Duodenal mucosa (tissue), 2 donors: ENCODE measurements around the gene SIPA1L3.

Experiments
- H3K27ac ChIP-seq: one replicate; pipeline ENCODE4 v1.7.0; 2013; ENCODE audit warnings: low read depth, low read length
- H3K27me3 ChIP-seq, 2 donors: one replicate each; pipeline ENCODE4 v1.7.0; 2013; ENCODE audit warnings: low read length in 2 of 2, control low read depth in 1 of 2; ENCODE audit not compliant: insufficient read depth in 2 of 2, control insufficient read depth in 1 of 2
- H3K36me3 ChIP-seq, 2 donors: one replicate each; pipeline ENCODE4 v1.7.0; 2013; ENCODE audit warnings: low read length in 2 of 2, control low read depth in 1 of 2; ENCODE audit not compliant: insufficient read depth in 2 of 2, control insufficient read depth in 1 of 2
- H3K4me1 ChIP-seq, 2 donors: one replicate each; pipeline ENCODE4 v1.7.0; 2013; ENCODE audit warnings: low read length in 2 of 2, control low read depth in 1 of 2; ENCODE audit not compliant: insufficient read depth in 2 of 2, control insufficient read depth in 1 of 2
- H3K4me3 ChIP-seq, 2 donors: one replicate each; pipeline ENCODE4 v1.7.0; 2013; ENCODE audit warnings: low read length in 2 of 2, low read depth in 1 of 2
- H3K9ac ChIP-seq, 2 donors: one replicate each; pipeline ENCODE4 v1.7.0; 2013; ENCODE audit warnings: low read length in 2 of 2, low read depth in 1 of 2
- H3K9me3 ChIP-seq, 2 donors: one replicate each; pipeline ENCODE4 v1.7.0; 2013; ENCODE audit warnings: low read length in 2 of 2, control low read depth in 1 of 2; ENCODE audit not compliant: control insufficient read depth in 1 of 2

SIPA1L3 gene

GRCh38 chr19:38191747-38192146 lies 284.7 kb downstream of the SIPA1L3 start:
- H3K9me3 ChIP-seq: no peaks in the 10 kb centered on the region
- no peak overlapping the region for H3K4me3 ChIP-seq
- no peaks in the 10 kb centered on the region for H3K27me3 ChIP-seq
- no peaks in the 10 kb centered on the region for H3K4me1 ChIP-seq
- H3K36me3 ChIP-seq: peaks cover 5 to 56% of the 10 kb centered on the region in 2 donors
- no peak overlapping the region for H3K9ac ChIP-seq
- H3K27ac ChIP-seq: no peak overlapping the region

GRCh38 chr19:38193445-38193844 lies 286.4 kb downstream of the SIPA1L3 start:
- no peaks in the 10 kb centered on the region for H3K4me1 ChIP-seq
- H3K27me3 ChIP-seq: no peaks in the 10 kb centered on the region
- no peak overlapping the region for H3K27ac ChIP-seq
- peaks cover 5 to 72% of the 10 kb centered on the region in 2 donors for H3K36me3 ChIP-seq
- no peaks in the 10 kb centered on the region for H3K9me3 ChIP-seq
- no peak overlapping the region for H3K9ac ChIP-seq
- H3K4me3 ChIP-seq: no peak overlapping the region

- no peak overlapping the region for H3K27ac ChIP-seq
- no peaks in the 10 kb centered on the region for H3K27me3 ChIP-seq
- no peaks in the 10 kb centered on the region for H3K9me3 ChIP-seq
- no peak overlapping the region for H3K4me3 ChIP-seq
- no peak overlapping the region for H3K9ac ChIP-seq
- H3K4me1 ChIP-seq: no peaks in the 10 kb centered on the region
- peaks cover 5 to 75% of the 10 kb centered on the region in 2 donors for H3K36me3 ChIP-seq
Measured at GRCh38 chr19:38194061-38194701, 287.2 kb downstream of the SIPA1L3 start.

GRCh38 chr19:38195237-38195636 lies 288.2 kb downstream of the SIPA1L3 start:
- H3K9ac ChIP-seq: no peak overlapping the region
- H3K4me1 ChIP-seq: no peaks in the 10 kb centered on the region
- H3K36me3 ChIP-seq: peaks cover 5 to 73% of the 10 kb centered on the region in 2 donors
- no peaks in the 10 kb centered on the region for H3K9me3 ChIP-seq
- no peak overlapping the region for H3K27ac ChIP-seq
- no peaks in the 10 kb centered on the region for H3K27me3 ChIP-seq
- H3K4me3 ChIP-seq: no peak overlapping the region

DNA sequence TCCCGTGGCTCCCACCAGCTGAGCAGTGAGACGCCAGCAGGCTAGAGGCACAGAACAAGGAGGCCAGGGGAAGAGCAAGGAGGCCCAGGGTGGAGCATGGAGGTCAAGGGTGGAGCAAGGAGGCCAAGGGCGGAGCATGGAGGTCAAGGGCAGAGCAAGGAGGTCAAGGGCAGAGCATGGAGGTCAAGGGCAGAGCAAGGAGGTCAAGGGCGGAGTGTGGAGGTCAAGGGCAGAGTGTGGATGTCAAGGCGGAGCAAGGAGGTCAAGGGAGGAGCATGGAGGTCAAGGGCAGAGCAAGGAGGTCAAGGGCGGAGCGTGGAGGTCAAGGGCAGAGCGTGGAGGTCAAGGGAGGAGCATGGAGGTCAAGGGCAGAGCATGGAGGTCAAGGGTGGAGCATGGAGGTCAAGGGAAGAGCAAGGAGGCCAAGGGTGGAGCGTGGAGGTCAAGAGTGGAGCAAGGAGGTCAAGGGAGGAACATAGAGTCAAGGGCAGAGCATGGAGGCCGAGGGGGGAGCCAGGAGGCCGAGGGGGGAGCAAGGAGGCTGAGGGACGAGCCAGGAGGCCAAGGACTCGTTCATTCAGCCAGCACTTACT lies 289.3 kb downstream of the SIPA1L3 start:
- no peak overlapping the region for H3K9ac ChIP-seq
- no peak overlapping the region for H3K27ac ChIP-seq
- H3K27me3 ChIP-seq: no peaks in the 10 kb centered on the region
- no peak overlapping the region for H3K4me3 ChIP-seq
- peaks cover 5 to 76% of the 10 kb centered on the region in 2 donors for H3K36me3 ChIP-seq
- H3K4me1 ChIP-seq: no peaks in the 10 kb centered on the region
- H3K9me3 ChIP-seq: no peaks in the 10 kb centered on the region

GRCh38 chr19:38196948-38197656 lies 290.1 kb downstream of the SIPA1L3 start:
- Histone ChIP-seq H3K9me3 (no peaks in the 10 kb centered on the region), H3K27me3 (no peaks in the 10 kb centered on the region), H3K9ac (no peak overlapping the region), H3K27ac (no peak overlapping the region), H3K4me1 (no peaks in the 10 kb centered on the region), H3K4me3 (no peak overlapping the region), H3K36me3 (peaks cover 8 to 77% of the 10 kb centered on the region in 2 donors)

GRCh38 chr19:38197937-38198704 lies 291.1 kb downstream of the SIPA1L3 start:
- Histone ChIP-seq H3K36me3 (peaks cover 8 to 77% of the 10 kb centered on the region in 2 donors), H3K4me3 (no peak overlapping the region), H3K27me3 (no peaks in the 10 kb centered on the region), H3K9me3 (no peaks in the 10 kb centered on the region), H3K9ac (no peak overlapping the region), H3K4me1 (no peaks in the 10 kb centered on the region), H3K27ac (no peak overlapping the region)

DNA sequence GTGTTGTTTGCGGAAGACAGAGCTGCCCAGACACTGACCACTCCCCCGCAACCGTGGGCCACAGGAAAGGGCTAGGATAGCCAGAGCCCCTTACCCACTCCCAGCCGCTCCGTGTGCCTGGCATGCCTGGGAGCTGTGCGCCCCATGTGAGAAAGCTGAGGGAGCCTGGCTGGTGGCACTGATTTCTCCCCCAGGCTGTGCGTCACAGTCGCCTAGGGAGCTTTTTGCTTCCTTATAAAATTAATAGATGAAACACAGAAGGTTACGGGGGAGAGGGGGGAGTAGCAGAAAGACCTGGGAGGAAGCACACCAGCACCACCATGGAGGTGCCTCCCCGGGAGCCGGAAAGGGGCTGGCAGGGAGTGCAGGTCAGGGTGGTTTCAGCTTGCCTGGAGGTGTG lies 292.3 kb downstream of the SIPA1L3 start:
- H3K4me1 ChIP-seq: no peaks in the 10 kb centered on the region
- no peak overlapping the region for H3K4me3 ChIP-seq
- peaks cover 16 to 83% of the 10 kb centered on the region in 2 donors for H3K36me3 ChIP-seq
- H3K27me3 ChIP-seq: no peaks in the 10 kb centered on the region
- no peak overlapping the region for H3K27ac ChIP-seq
- H3K9ac ChIP-seq: no peak overlapping the region
- no peaks in the 10 kb centered on the region for H3K9me3 ChIP-seq

DNA sequence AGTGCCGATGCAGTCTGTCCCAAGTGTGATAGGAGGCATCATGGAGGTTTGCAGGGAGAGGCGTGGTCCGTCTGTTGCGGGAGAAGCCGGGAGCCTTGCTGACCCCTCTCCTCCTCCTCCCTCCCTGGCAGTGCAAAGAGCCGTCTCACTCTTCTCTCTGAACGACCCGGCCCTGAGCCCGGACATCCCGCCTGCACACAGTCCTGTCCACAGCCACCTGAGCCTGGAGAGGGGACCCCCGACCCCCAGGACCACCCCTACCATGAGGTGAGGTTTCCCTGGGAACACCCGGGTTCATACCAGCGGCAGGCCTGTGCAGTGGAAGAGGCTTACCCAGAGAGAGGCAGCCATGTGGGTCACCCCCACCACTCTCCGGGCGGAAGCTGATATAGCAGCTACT lies 294.7 kb downstream of the SIPA1L3 start:
- Histone ChIP-seq H3K27me3 (no peaks in the 10 kb centered on the region), H3K4me3 (no peak overlapping the region), H3K9ac (no peak overlapping the region), H3K27ac (no peak overlapping the region), H3K36me3 (peaks cover 11 to 83% of the 10 kb centered on the region in 2 donors), H3K4me1 (no peaks in the 10 kb centered on the region), H3K9me3 (no peaks in the 10 kb centered on the region)

DNA sequence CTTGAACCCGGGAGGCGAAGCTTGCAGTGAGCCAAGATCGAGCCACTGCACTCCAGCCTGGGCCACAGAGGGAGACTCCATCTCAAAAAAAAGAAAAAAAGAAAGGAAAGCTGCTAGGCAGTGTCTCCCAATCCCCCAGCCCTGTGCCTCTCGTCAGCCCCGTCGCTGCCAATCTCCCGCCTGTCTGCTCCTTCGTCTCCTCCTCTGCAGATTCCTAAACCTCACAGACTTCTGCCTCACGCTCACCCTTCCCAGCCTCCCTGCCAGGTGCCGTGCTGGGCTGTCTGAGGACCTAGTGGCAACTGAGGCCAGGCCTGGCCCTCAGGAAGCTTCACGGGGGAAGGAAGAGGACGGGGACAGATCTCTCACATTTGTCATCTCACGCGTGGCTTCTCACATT lies 295.5 kb downstream of the SIPA1L3 start:
- Histone ChIP-seq H3K9me3 (no peaks in the 10 kb centered on the region), H3K4me3 (no peak overlapping the region), H3K4me1 (no peaks in the 10 kb centered on the region), H3K9ac (no peak overlapping the region), H3K27ac (no peak overlapping the region), H3K36me3 (peaks cover 11 to 77% of the 10 kb centered on the region in 2 donors), H3K27me3 (no peaks in the 10 kb centered on the region)
